ENCODE data around the gene GLB1L3. TPM values are rescaled to one million over a fixed set of nuclear protein-coding genes. Genes with fewer than 3 reads are reported as not detected.

Gene GLB1L3
- total and polyA plus RNA-seq, 2 experiments from 2014 or later = 0.17 TPM; not detected in 1

DNA sequence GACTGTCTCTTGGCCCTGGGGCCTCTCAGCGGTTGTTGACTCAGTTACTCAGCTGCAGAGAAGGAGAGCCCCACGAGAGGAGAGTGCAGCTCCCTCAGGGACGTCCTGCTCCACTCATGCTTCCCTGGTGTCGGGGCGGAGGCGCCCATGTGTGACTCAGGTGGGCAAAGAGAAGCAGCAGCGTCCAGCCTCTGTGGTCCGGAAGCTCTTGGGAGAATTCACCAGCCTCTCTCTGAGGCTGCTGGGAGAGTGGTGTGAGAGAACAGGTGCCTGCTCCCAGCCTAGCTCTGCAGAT, 81.3 kb downstream of the GLB1L3 start:
- Histone ChIP-seq H3K36me3 (replicated peaks; ENCODE audit: insufficient read depth, low read depth) (no peaks in the 10 kb centered on the region), H3K4me3 (no peak overlapping the region), H3K9me3 (ENCODE audit: low read depth) (no peaks in the 10 kb centered on the region), H3K79me2 (no peaks in the 10 kb centered on the region), H2AFZ (no peak overlapping the region), H3K4me2 (no peak overlapping the region), H4K20me1 (ENCODE audit: insufficient read depth, poor library complexity, severe bottlenecking) (no peaks in the 10 kb centered on the region), H3K27ac (no peak overlapping the region), H3K4me1 (ENCODE audit: insufficient read depth) (no peaks in the 10 kb centered on the region), H3K27me3 (no peaks in the 10 kb centered on the region), H3K9me2 (replicated peaks; ENCODE audit: insufficient read depth) (no peaks in the 10 kb centered on the region)
- WGBS (ENCODE audit: low lambda C conversion rate, missing lambda C conversion rate) = 87% methylated on average over 8 of the region's 8 CpGs
- TF ChIP-seq EZH2phosphoT487 (IDR thresholded peaks at IDR 0.05; ENCODE audit: low read depth, severe bottlenecking, unreplicated experiment) (no peak), CTCF (IDR thresholded peaks at IDR 0.05; ENCODE audit: poor library complexity) (no peak), EZH2 (IDR thresholded peaks at IDR 0.05; ENCODE audit: borderline replicate concordance) (no peak)
- DNase-seq (ENCODE audit: low spot score) = no peak

GRCh38 chr11:134358165-134358855, 82.1 kb downstream of the GLB1L3 start:
- Histone ChIP-seq H3K27me3 (no peaks in the 10 kb centered on the region), H3K36me3 (replicated peaks; ENCODE audit: insufficient read depth, low read depth) (no peaks in the 10 kb centered on the region), H3K4me2 (no peak overlapping the region), H3K4me1 (ENCODE audit: insufficient read depth) (no peaks in the 10 kb centered on the region), H4K20me1 (ENCODE audit: insufficient read depth, poor library complexity, severe bottlenecking) (no peaks in the 10 kb centered on the region), H3K9me3 (ENCODE audit: low read depth) (no peaks in the 10 kb centered on the region), H2AFZ (no peak overlapping the region), H3K79me2 (no peaks in the 10 kb centered on the region), H3K27ac (no peak overlapping the region), H3K4me3 (no peak overlapping the region), H3K9me2 (replicated peaks; ENCODE audit: insufficient read depth) (no peaks in the 10 kb centered on the region)
- no peak for DNase-seq (ENCODE audit: low spot score)
- no peak for TF ChIP-seq EZH2 (IDR thresholded peaks at IDR 0.05; ENCODE audit: borderline replicate concordance)
- TF ChIP-seq EZH2phosphoT487 (IDR thresholded peaks at IDR 0.05; ENCODE audit: low read depth, severe bottlenecking, unreplicated experiment) = no peak
- TF ChIP-seq CTCF (IDR thresholded peaks at IDR 0.05; ENCODE audit: poor library complexity) = no peak
- WGBS (ENCODE audit: low lambda C conversion rate, missing lambda C conversion rate) = 93% methylated on average over 27 of the region's 27 CpGs

GRCh38 chr11:134358856-134359490, 82.8 kb downstream of the GLB1L3 start:
- TF ChIP-seq EZH2phosphoT487 (IDR thresholded peaks at IDR 0.05; ENCODE audit: low read depth, severe bottlenecking, unreplicated experiment) = no peak
- no peak for TF ChIP-seq EZH2 (IDR thresholded peaks at IDR 0.05; ENCODE audit: borderline replicate concordance)
- no peak for TF ChIP-seq CTCF (IDR thresholded peaks at IDR 0.05; ENCODE audit: poor library complexity)
- H3K79me2 ChIP-seq = no peaks in the 10 kb centered on the region
- H3K36me3 ChIP-seq (replicated peaks; ENCODE audit: insufficient read depth, low read depth) = no peaks in the 10 kb centered on the region
- H3K4me3 ChIP-seq = no peak overlapping the region
- no peak overlapping the region for H2AFZ ChIP-seq
- 91% methylated on average over 18 of the region's 18 CpGs for WGBS (ENCODE audit: low lambda C conversion rate, missing lambda C conversion rate)
- H3K9me2 ChIP-seq (replicated peaks; ENCODE audit: insufficient read depth) = no peaks in the 10 kb centered on the region
- no peaks in the 10 kb centered on the region for H3K4me1 ChIP-seq (ENCODE audit: insufficient read depth)
- DNase-seq (ENCODE audit: low spot score) = no peak
- no peak overlapping the region for H3K4me2 ChIP-seq
- no peaks in the 10 kb centered on the region for H3K9me3 ChIP-seq (ENCODE audit: low read depth)
- H3K27ac ChIP-seq = no peak overlapping the region
- H3K27me3 ChIP-seq = no peaks in the 10 kb centered on the region
- no peaks in the 10 kb centered on the region for H4K20me1 ChIP-seq (ENCODE audit: insufficient read depth, poor library complexity, severe bottlenecking)

Measured in hepatocyte (in vitro differentiated cells).